ENCODE data around the gene CLCA2.
"Not testable (repeated sequence)": the region's sequence is repeated elsewhere in the genome, so short reads cannot be mapped to it uniquely, and the experiment has no call there.

The CLCA2 gene

GRCh38 chr1:86499987-86500593 lies 76.1 kb downstream of the CLCA2 start:
- no peaks in the 10 kb centered on the region for H3K27me3 ChIP-seq (ENCODE audit: control insufficient read depth in 1 of 2, insufficient read depth in 2 of 2, low read length in 2 of 2)
- no peak overlapping the region for H3K4me3 ChIP-seq (ENCODE audit: low read length in 2 of 2)
- H3K36me3 ChIP-seq (ENCODE audit: control insufficient read depth in 2 of 2, insufficient read depth in 2 of 2, low read length in 2 of 2): no peaks in the 10 kb centered on the region
- no peak overlapping the region for H3K9ac ChIP-seq (ENCODE audit: low read length in 2 of 2)
- no peak overlapping the region for H3K27ac ChIP-seq (ENCODE audit: low read length)
- no peaks in the 10 kb centered on the region for H3K9me3 ChIP-seq (ENCODE audit: control insufficient read depth in 2 of 2, low read length in 2 of 2)
- peaks cover 38% of the 10 kb centered on the region for H3K4me1 ChIP-seq (ENCODE audit: control insufficient read depth, insufficient read depth, low read length)

GRCh38 chr1:86500714-86501113 lies 76.7 kb downstream of the CLCA2 start:
- Histone ChIP-seq H3K9ac (ENCODE audit: low read length in 2 of 2) (no peak overlapping the region), H3K27ac (ENCODE audit: low read length) (peak overlapping the region; percentile 24), H3K36me3 (ENCODE audit: control insufficient read depth in 2 of 2, insufficient read depth in 2 of 2, low read length in 2 of 2) (no peaks in the 10 kb centered on the region), H3K4me1 (ENCODE audit: control insufficient read depth, insufficient read depth, low read length) (peaks cover 44% of the 10 kb centered on the region), H3K9me3 (ENCODE audit: control insufficient read depth in 2 of 2, low read length in 2 of 2) (no peaks in the 10 kb centered on the region), H3K4me3 (ENCODE audit: low read length in 2 of 2) (no peak overlapping the region), H3K27me3 (ENCODE audit: control insufficient read depth in 1 of 2, insufficient read depth in 2 of 2, low read length in 2 of 2) (no peaks in the 10 kb centered on the region)

- H3K27me3 ChIP-seq (ENCODE audit: control insufficient read depth in 1 of 2, insufficient read depth in 2 of 2, low read length in 2 of 2); H3K36me3 ChIP-seq (ENCODE audit: control insufficient read depth in 2 of 2, insufficient read depth in 2 of 2, low read length in 2 of 2); H3K9ac ChIP-seq (ENCODE audit: low read length in 2 of 2); H3K9me3 ChIP-seq (ENCODE audit: control insufficient read depth in 2 of 2, low read length in 2 of 2); H3K4me3 ChIP-seq (ENCODE audit: low read length in 2 of 2): not testable (repeated sequence)
- peak overlapping the region; percentile 86 for H3K27ac ChIP-seq (ENCODE audit: low read length)
- H3K4me1 ChIP-seq (ENCODE audit: control insufficient read depth, insufficient read depth, low read length): peaks cover 46% of the 10 kb centered on the region
Observed at GRCh38 chr1:86502125-86502646, 78.2 kb downstream of the CLCA2 start.

GRCh38 chr1:86502721-86503405 lies 78.9 kb downstream of the CLCA2 start:
- Histone ChIP-seq H3K9ac (ENCODE audit: low read length in 2 of 2) (peak overlapping the region in 1 of 2 donors; percentile 57), H3K36me3 (ENCODE audit: control insufficient read depth in 2 of 2, insufficient read depth in 2 of 2, low read length in 2 of 2) (no peaks in the 10 kb centered on the region), H3K4me3 (ENCODE audit: low read length in 2 of 2) (peak overlapping the region; percentile 38 to 68), H3K27ac (ENCODE audit: low read length) (peak overlapping the region; percentile 86), H3K4me1 (ENCODE audit: control insufficient read depth, insufficient read depth, low read length) (peaks cover 46% of the 10 kb centered on the region), H3K9me3 (ENCODE audit: control insufficient read depth in 2 of 2, low read length in 2 of 2) (no peaks in the 10 kb centered on the region), H3K27me3 (ENCODE audit: control insufficient read depth in 1 of 2, insufficient read depth in 2 of 2, low read length in 2 of 2) (no peaks in the 10 kb centered on the region)

- Histone ChIP-seq H3K36me3 (ENCODE audit: control insufficient read depth in 2 of 2, insufficient read depth in 2 of 2, low read length in 2 of 2) (no peaks in the 10 kb centered on the region), H3K9me3 (ENCODE audit: control insufficient read depth in 2 of 2, low read length in 2 of 2) (no peaks in the 10 kb centered on the region), H3K9ac (ENCODE audit: low read length in 2 of 2) (peak overlapping the region; percentile 57 to 78), H3K27me3 (ENCODE audit: control insufficient read depth in 1 of 2, insufficient read depth in 2 of 2, low read length in 2 of 2) (no peaks in the 10 kb centered on the region), H3K4me3 (ENCODE audit: low read length in 2 of 2) (peak overlapping the region; percentile 38 to 68), H3K4me1 (ENCODE audit: control insufficient read depth, insufficient read depth, low read length) (peaks cover 48% of the 10 kb centered on the region), H3K27ac (ENCODE audit: low read length) (peak overlapping the region; percentile 86)
Observed at GRCh38 chr1:86503406-86504136, 79.6 kb downstream of the CLCA2 start.

- peak overlapping the region; percentile 38 to 68 for H3K4me3 ChIP-seq (ENCODE audit: low read length in 2 of 2)
- H3K9me3 ChIP-seq (ENCODE audit: control insufficient read depth in 2 of 2, low read length in 2 of 2): no peaks in the 10 kb centered on the region
- peaks cover 48% of the 10 kb centered on the region for H3K4me1 ChIP-seq (ENCODE audit: control insufficient read depth, insufficient read depth, low read length)
- H3K9ac ChIP-seq (ENCODE audit: low read length in 2 of 2): peak overlapping the region; percentile 57 to 78
- no peaks in the 10 kb centered on the region for H3K27me3 ChIP-seq (ENCODE audit: control insufficient read depth in 1 of 2, insufficient read depth in 2 of 2, low read length in 2 of 2)
- peak overlapping the region; percentile 86 for H3K27ac ChIP-seq (ENCODE audit: low read length)
- H3K36me3 ChIP-seq (ENCODE audit: control insufficient read depth in 2 of 2, insufficient read depth in 2 of 2, low read length in 2 of 2): no peaks in the 10 kb centered on the region
Observed at GRCh38 chr1:86504137-86504479, 80.1 kb downstream of the CLCA2 start.

GRCh38 chr1:86504895-86505563 lies 81.1 kb downstream of the CLCA2 start:
- H3K4me3 ChIP-seq (ENCODE audit: low read length in 2 of 2): peak overlapping the region; percentile 15 to 23
- H3K36me3 ChIP-seq (ENCODE audit: control insufficient read depth in 2 of 2, insufficient read depth in 2 of 2, low read length in 2 of 2): no peaks in the 10 kb centered on the region
- H3K27ac ChIP-seq (ENCODE audit: low read length): peak overlapping the region; percentile 86
- H3K4me1 ChIP-seq (ENCODE audit: control insufficient read depth, insufficient read depth, low read length): peaks cover 48% of the 10 kb centered on the region
- no peaks in the 10 kb centered on the region for H3K27me3 ChIP-seq (ENCODE audit: control insufficient read depth in 1 of 2, insufficient read depth in 2 of 2, low read length in 2 of 2)
- peak overlapping the region in 1 of 2 donors; percentile 36 for H3K9ac ChIP-seq (ENCODE audit: low read length in 2 of 2)
- no peaks in the 10 kb centered on the region for H3K9me3 ChIP-seq (ENCODE audit: control insufficient read depth in 2 of 2, low read length in 2 of 2)

GRCh38 chr1:86505564-86505902 lies 81.6 kb downstream of the CLCA2 start:
- Histone ChIP-seq H3K4me3 (ENCODE audit: low read length in 2 of 2) (peak overlapping the region; percentile 15 to 23), H3K4me1 (ENCODE audit: control insufficient read depth, insufficient read depth, low read length) (peaks cover 48% of the 10 kb centered on the region), H3K27me3 (ENCODE audit: control insufficient read depth in 1 of 2, insufficient read depth in 2 of 2, low read length in 2 of 2) (no peaks in the 10 kb centered on the region), H3K27ac (ENCODE audit: low read length) (peak overlapping the region; percentile 86), H3K36me3 (ENCODE audit: control insufficient read depth in 2 of 2, insufficient read depth in 2 of 2, low read length in 2 of 2) (no peaks in the 10 kb centered on the region), H3K9ac (ENCODE audit: low read length in 2 of 2) (no peak overlapping the region), H3K9me3 (ENCODE audit: control insufficient read depth in 2 of 2, low read length in 2 of 2) (no peaks in the 10 kb centered on the region)

Data from stomach smooth muscle (tissue), 2 donors.